ENCODE results near the gene RCHY1.
"Not testable (repeated sequence)": the region's sequence is repeated elsewhere in the genome, so short reads cannot be mapped to it uniquely, and the experiment has no call there.

RCHY1 gene

DNA sequence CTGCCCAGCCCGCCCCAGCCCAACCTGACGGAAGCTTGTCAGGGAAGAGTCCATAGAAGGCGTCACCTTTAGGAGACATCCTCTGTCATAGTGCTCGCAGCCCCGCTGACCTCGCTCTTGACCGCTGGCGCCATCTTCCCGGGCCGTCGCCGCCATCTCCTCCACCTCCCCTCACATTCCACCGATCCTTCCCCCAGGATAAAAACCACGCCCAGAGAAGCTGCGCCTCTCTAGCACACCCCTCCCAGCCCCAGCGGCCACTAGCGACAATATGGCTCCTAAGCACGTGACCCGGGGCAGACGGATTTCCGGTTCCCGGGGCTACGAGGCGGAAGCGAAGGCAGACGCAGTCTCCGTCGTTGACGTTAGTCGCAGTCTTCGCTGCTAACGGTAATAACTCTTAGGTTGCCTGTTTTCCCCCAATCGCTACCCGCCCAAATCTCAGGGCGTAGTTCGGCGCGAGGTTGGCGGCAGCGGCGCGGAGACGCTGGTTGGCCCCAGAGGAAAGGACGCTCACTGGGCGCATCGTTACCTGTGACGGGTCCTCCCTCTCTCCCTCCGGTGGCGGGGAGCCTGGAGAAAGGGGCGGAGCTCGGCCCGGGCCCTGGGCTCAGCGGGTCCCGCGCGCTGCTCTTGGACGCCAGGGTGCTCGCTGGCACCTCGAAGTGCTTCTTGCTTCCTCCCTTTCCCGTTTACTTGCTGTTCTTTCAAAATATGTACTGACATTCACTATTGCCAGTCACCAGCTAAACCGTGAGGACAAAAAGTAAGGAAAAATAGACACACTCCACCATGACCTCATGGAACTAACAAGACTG lies at the start of gene RCHY1, which contains the start of gene THAP6:
TSS of gene RCHY1 (minus strand) at position 273 of the 818 bp plus-strand sequence. CDS start at position 156, 117 bp downstream.
TSS of gene THAP6 (plus strand) at position 343 of the 818 bp plus-strand sequence. CDS start 980 bp downstream, outside the sequence.
- Mint-ChIP-seq H3K27me3 (no peaks in the 10 kb centered on the region), H3K36me3 (peaks cover 28% of the 10 kb centered on the region), H3K27ac (no peak within 1 kb of the TSS), H3K9me3 (peaks cover 3% of the 10 kb centered on the region), H3K4me1 (peaks cover 28% of the 10 kb centered on the region), H3K4me3 (no peak within 1 kb of the TSS)
- ATAC-seq = peak; percentile 98

DNA sequence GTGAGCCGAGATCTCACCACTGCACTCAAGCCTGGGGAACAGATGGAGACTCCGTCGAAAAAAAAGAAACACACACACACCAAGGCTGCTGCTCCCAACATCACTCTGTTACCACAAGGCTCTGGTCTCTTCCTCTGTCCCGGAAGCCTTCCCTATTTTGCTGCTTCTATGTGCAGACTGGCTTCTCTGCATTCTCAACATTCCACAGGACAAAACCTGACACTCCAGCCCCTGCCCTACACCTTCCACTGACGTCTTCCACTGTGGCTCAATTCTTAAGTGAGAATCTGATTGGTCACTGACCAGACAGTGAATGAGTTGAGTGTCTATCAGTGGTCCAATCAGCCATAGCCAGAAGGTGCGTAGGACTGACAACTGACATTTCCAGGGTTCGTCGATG lies 47.6 kb upstream of the RCHY1 start:
- Mint-ChIP-seq H3K9me3 (no peaks in the 10 kb centered on the region), H3K36me3 (no peaks in the 10 kb centered on the region), H3K4me3 (no peak overlapping the region), H3K27ac (no peak overlapping the region), H3K27me3 (peaks cover 20% of the 10 kb centered on the region), H3K4me1 (peaks cover 9% of the 10 kb centered on the region)
- no peak for ATAC-seq

DNA sequence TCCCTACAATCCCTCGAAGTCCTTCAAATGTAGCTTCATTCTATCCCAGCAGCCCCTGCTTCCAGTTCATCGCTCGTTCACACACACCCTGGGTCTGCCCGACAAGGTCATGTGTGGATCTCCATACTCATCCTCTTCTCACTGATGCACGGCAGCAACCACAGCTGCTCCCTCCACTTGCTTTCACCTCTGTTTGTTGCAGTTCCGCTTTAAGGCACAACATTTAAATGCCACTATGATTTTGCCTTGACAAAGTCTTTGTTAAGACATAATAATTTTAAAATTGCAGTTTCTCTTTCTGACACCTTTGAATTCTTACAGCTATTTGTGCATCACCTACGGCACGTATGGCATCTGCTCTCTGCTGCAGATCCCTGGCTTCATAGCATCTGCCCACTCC lies 43.5 kb upstream of the RCHY1 start:
- H3K27me3 Mint-ChIP-seq = peaks cover 9% of the 10 kb centered on the region
- ATAC-seq = peak; percentile 74
- peak overlapping the region; percentile 45 for H3K4me3 Mint-ChIP-seq
- H3K27ac Mint-ChIP-seq = peak overlapping the region; percentile 59
- H3K9me3 Mint-ChIP-seq = no peaks in the 10 kb centered on the region
- H3K4me1 Mint-ChIP-seq = peaks cover 9% of the 10 kb centered on the region
- no peaks in the 10 kb centered on the region for H3K36me3 Mint-ChIP-seq

DNA sequence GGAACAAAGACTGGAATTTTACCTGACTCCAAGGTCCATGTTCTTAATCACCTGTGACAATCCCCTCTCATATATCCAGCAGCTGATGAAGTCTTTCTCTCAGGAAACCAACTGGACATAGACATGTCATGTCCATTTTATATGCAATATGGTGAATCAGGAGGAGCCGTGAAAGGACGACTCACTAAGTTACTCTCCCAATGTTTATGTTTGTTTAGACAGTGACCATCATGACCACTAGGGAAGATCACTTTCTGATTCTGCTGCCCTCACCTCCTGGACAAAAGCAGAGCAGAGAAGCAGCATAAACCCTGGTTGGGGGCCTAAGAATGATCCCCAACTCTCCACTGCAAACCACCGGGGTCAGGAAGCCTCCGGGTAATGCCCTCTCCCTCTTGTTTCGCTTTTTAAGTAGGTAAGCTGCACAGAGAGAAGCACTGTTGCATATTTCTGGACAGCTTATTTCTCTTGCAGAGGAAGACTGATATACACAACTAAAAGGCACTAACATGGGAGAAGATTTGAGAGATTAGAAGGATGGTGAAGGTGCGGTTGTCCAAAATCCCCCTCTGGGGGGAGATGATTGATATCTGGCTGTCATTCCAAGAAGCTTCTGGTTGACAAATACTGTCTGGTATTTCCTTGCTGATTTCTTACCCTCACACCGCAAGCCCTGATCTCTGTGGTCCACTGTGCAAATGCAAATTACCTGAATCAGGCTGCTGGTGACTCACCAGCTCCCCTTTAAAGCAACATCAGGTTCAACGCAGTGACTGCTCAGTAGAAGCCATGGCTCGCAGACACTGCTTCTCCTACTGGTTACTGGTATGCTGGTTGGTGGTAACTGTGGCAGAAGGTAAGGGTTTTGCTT lies 41.3 kb upstream of the RCHY1 start, which contains the start of gene ODAPH:
TSS of gene ODAPH (plus strand) at position 773 of the 871 bp plus-strand sequence. CDS start at position 790, 17 bp downstream.
- Mint-ChIP-seq H3K4me1 (peaks cover 9% of the 10 kb centered on the region), H3K27me3 (peaks cover 9% of the 10 kb centered on the region), H3K4me3 (peak within 1 kb of the TSS; percentile 14), H3K27ac (no peak within 1 kb of the TSS), H3K36me3 (no peaks in the 10 kb centered on the region), H3K9me3 (no peaks in the 10 kb centered on the region)
- ATAC-seq = peak; percentile 96

DNA sequence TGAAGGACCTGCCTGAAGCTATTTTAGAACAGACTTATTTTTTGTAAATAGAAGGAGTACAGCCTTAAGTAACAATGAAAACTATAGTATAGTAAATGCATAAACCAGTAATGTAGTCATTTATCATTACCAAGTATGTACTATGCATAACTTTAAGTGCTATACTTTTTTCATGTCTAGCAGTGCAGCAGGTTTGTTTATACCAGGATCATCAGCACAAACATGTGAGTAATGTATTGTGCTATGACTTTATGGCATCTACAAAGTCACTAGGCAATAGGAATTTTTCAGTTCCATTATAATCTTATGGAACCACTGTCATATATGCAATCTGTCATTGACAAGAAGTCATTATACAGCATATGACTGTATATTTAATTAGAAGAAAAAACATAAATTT lies 38.2 kb upstream of the RCHY1 start:
- no peak for ATAC-seq
- Mint-ChIP-seq H3K27me3 (peaks cover 3% of the 10 kb centered on the region), H3K9me3 (no peaks in the 10 kb centered on the region)

DNA sequence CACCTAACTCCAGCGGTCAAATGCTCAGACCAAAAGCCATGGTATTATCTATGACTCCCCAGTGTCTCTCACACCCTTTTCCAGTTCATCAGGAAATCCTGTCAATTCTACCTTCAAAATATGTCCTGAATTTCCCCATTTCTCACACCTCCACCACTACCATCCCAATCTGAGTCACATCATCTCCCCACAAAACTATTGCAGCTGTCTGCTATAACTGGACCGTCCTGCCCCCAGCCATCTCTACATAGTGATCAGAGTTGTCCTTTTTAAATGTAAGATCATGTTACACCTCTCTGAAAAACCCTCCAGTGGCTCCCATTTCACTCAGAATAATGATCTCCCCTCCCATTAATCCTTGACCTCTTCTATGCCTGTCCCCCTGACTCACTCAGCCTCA lies 34.8 kb upstream of the RCHY1 start:
- Mint-ChIP-seq H3K4me3 (no peak overlapping the region), H3K4me1 (no peaks in the 10 kb centered on the region), H3K9me3 (no peaks in the 10 kb centered on the region), H3K27ac (no peak overlapping the region), H3K27me3 (no peaks in the 10 kb centered on the region), H3K36me3 (no peaks in the 10 kb centered on the region)
- no peak for ATAC-seq

More for the DNA sequence above, 38.2 kb upstream of the RCHY1 start:
- peaks cover 2% of the 10 kb centered on the region for H3K4me1 Mint-ChIP-seq
- no peak overlapping the region for H3K27ac Mint-ChIP-seq
- no peaks in the 10 kb centered on the region for H3K36me3 Mint-ChIP-seq
- no peak overlapping the region for H3K4me3 Mint-ChIP-seq

DNA sequence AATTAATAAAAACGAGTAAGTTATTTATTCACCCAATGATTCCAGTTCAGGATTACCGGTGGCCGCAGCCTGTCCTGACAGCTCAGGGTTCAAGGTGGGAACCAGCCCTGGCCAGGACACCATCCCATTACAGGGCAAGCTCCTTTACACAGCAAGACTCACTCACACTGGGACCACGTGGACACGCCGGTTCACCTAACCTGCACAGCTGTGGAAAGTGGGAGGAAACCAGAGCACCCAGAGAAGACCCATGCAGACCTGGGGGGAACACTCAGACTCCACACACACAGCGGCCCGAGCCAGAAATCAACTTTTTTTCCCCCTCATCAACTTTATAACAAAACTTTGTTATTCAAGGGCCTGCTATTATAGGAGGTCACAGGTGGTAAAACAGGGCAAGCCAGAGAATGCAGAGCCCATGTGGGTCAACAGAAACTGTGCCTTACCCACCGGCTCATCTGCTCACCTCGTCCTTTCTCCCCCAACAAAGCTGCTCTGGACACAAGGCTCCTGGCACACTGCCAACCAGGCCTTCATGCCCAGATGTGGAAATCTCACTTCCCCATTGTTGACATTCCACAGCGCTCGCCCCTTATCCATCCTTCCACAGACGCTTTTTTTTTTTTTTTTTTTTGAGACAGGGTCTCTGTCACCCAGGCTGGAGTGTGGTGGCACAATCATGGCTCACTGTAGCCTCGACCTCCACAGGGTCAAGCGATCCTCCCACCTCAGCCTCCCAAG lies 33.6 kb upstream of the RCHY1 start:
- H3K36me3 Mint-ChIP-seq = no peaks in the 10 kb centered on the region
- no peak overlapping the region for H3K4me3 Mint-ChIP-seq
- H3K27me3 Mint-ChIP-seq = no peaks in the 10 kb centered on the region
- H3K4me1 Mint-ChIP-seq = no peaks in the 10 kb centered on the region
- ATAC-seq = no peak
- no peak overlapping the region for H3K27ac Mint-ChIP-seq
- no peaks in the 10 kb centered on the region for H3K9me3 Mint-ChIP-seq

DNA sequence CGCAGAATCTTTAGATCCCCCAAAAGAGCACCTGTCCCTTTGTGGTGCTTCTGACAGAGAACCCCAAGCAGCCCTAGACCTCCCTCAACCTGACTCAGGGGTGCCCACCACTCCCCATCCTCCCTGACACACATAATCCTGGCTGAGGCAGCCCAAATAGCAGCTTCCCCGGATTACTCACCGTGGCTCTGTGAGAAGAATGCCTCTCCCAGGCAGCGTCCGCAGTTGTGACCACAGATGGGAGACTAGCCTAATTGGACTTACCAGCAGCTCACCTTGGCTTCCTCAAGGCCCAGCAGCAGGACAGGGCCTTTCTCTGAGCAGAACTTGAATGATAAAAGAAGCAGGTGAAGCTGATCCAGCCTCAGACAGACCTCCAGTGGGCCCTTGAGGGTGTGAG lies 31.3 kb upstream of the RCHY1 start:
- Mint-ChIP-seq H3K27ac (no peak overlapping the region), H3K4me1 (no peaks in the 10 kb centered on the region), H3K27me3 (no peaks in the 10 kb centered on the region), H3K9me3 (no peaks in the 10 kb centered on the region), H3K4me3 (no peak overlapping the region), H3K36me3 (peaks cover 7% of the 10 kb centered on the region)
- ATAC-seq = no peak

DNA sequence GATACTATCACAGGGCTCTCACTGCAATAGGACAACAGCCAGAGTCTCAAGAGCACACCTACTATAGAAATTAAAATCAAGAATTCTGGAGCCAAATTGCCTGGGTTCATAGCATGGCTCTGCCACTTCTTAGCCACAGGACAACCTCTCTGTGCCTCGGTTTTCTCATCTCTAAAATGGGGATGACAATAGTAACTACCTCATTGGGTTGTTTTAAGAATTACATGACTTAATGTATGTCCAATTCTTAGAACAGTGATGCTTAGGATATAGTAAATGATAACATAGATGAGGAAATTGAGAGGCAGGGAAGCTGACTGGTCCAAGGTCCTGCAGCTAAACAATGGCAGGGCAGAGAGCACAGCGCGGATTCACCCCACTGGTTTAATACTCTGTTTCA lies 30.7 kb upstream of the RCHY1 start:
- ATAC-seq = no peak
- Mint-ChIP-seq H3K9me3 (no peaks in the 10 kb centered on the region), H3K4me1 (no peaks in the 10 kb centered on the region), H3K36me3 (peaks cover 11% of the 10 kb centered on the region), H3K27ac (no peak overlapping the region), H3K4me3 (no peak overlapping the region), H3K27me3 (no peaks in the 10 kb centered on the region)

DNA sequence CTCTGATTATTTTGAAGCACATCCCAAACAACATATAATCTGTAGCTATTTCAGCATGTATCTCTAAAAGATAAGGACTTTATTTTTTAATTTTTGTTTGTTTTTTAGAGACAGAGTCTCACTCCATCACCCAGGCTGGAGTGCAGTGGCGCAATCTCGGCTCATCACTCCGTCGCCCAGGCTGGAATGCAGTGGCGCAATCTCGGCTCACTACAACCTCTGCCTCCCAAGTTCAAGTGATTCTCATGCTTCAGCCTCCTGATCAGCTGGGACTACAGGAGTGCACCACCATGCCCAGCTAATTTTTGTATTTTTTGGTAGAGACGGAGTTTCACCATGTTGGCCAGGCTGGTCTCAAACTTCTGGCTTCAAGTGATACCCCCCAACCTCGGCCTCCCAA lies 30.0 kb upstream of the RCHY1 start:
- not testable (repeated sequence) for H3K27ac Mint-ChIP-seq, H3K9me3 Mint-ChIP-seq, ATAC-seq, H3K27me3 Mint-ChIP-seq, H3K4me1 Mint-ChIP-seq, H3K4me3 Mint-ChIP-seq
- peaks cover 15% of the 10 kb centered on the region for H3K36me3 Mint-ChIP-seq

DNA sequence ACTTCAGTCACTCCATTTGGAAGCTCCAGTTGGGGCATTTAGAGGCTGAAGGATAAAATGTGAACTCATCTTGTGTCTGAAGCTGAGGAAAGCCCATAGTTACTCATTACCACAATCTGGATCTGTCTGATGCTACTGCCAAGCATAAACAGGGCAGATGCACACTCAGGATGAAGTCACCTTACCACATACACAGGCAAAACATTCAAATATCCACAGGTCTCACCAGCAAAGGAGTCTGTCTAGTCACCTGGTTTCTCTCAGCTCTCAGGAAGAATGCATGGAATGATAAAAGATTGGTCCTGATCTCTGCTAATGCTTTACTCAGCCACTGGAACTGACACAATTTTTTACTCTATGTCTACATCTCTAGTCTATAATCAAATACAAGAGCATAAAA lies 28.6 kb upstream of the RCHY1 start:
- H3K4me3 Mint-ChIP-seq = no peak overlapping the region
- H3K27ac Mint-ChIP-seq = no peak overlapping the region
- ATAC-seq = no peak
- no peaks in the 10 kb centered on the region for H3K9me3 Mint-ChIP-seq
- H3K36me3 Mint-ChIP-seq = peaks cover 24% of the 10 kb centered on the region
- no peaks in the 10 kb centered on the region for H3K27me3 Mint-ChIP-seq
- H3K4me1 Mint-ChIP-seq = no peaks in the 10 kb centered on the region

DNA sequence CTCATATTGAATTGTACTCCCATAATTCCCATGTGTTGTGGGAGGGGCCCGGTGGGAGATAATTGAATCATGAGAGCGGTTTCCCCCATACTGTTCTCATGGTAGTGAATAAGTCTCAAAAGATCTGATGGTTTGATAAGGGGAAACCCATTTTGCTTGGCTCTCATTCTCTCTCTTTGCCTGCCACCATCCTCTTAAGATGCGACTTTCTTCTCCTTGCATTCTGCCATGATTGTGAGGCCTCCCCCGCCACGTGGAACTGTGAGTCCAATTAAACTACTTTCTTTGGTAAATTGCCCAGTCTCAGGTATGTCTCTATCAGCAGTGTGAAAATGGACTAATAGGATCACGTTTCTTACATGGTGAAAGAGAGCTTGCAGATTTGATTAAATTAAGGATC lies 23.1 kb upstream of the RCHY1 start:
- H3K27ac Mint-ChIP-seq, H3K4me1 Mint-ChIP-seq, H3K4me3 Mint-ChIP-seq, H3K9me3 Mint-ChIP-seq, H3K27me3 Mint-ChIP-seq, ATAC-seq: not testable (repeated sequence)
- H3K36me3 Mint-ChIP-seq = peaks cover 38% of the 10 kb centered on the region

DNA sequence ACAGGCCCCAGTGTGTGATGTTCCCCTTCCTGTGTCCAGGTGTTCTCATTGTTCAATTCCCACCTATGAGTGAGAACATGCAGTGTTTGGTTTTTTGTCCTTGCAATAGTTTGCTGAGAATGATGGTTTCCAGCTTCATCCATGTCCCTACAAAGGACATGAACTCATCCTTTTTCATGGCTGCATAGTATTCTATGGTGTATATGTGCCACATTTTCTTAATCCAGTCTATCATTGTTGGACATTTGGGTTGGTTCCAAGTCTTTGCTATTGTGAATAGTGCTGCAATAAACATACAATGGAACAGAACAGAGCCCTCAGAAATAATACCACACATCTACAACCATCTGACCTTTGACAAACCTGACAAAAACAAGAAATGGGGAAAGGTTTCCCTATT lies 19.7 kb upstream of the RCHY1 start:
- not testable (repeated sequence) for ATAC-seq, H3K4me1 Mint-ChIP-seq, H3K27ac Mint-ChIP-seq, H3K27me3 Mint-ChIP-seq, H3K4me3 Mint-ChIP-seq
- H3K9me3 Mint-ChIP-seq = peaks cover 13% of the 10 kb centered on the region
- H3K36me3 Mint-ChIP-seq = peaks cover 45% of the 10 kb centered on the region

DNA sequence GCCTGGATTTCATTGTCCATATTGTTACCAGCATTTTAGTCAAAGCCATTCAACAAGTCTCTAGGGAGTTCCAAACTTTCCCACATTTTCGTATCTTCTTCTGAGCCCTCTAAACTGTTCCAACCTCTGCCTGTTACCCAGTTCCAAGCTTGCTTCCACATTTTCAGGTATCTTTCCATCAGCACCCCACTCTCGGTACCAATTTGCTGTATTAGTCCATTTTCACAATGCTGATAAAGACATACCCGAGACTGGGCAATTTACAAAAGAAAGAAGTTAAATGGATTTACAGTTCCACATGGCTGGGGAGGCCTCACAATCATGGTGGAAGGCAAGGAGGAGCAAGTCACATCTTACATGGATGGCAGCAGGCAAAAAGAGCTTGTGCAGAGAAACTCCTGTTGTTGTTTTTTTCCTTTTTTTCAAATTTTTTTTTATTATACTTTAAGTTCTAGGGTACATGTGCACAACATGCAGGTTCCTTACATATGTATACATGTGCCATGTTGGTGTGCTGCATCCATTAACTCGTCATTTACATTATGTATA lies 19.2 kb upstream of the RCHY1 start:
- ATAC-seq, H3K27ac Mint-ChIP-seq, H3K27me3 Mint-ChIP-seq, H3K4me3 Mint-ChIP-seq, H3K4me1 Mint-ChIP-seq: not testable (repeated sequence)
- peaks cover 41% of the 10 kb centered on the region for H3K36me3 Mint-ChIP-seq
- peaks cover 13% of the 10 kb centered on the region for H3K9me3 Mint-ChIP-seq

Data from stimulated activated memory B cell treated with anti-CD40 and anti-IgM and Interleukin-4, amounts not matched to agents 10 μg/mL and 1 μg/mL and 100 μg/mL, for 72 hours (primary cell).